ENCODE results near the gene CCDC93.

- TF ChIP-seq CTCF (IDR thresholded peaks at IDR 0.05): no peak
- TF ChIP-seq EP300 (IDR thresholded peaks at IDR 0.05; ENCODE audit: low read depth): no peak
Measured at GRCh38 chr2:118000041-118000440, 13.8 kb downstream of the CCDC93 start.
